NCI-H82 treated with DMSO at 0.1 percent for 48 hours (cell line): Measurements from ENCODE around the gene SEMA4D.
"Not testable (repeated sequence)": the region's sequence is repeated elsewhere in the genome, so short reads cannot be mapped to it uniquely, and the experiment has no call there.

Source experiments
- DNase-seq: peaks from one replicate; lab custom pipeline; 2025; ENCODE audit not compliant: unreplicated experiment; lab: John Stamatoyannopoulos, UW

Gene SEMA4D

DNA sequence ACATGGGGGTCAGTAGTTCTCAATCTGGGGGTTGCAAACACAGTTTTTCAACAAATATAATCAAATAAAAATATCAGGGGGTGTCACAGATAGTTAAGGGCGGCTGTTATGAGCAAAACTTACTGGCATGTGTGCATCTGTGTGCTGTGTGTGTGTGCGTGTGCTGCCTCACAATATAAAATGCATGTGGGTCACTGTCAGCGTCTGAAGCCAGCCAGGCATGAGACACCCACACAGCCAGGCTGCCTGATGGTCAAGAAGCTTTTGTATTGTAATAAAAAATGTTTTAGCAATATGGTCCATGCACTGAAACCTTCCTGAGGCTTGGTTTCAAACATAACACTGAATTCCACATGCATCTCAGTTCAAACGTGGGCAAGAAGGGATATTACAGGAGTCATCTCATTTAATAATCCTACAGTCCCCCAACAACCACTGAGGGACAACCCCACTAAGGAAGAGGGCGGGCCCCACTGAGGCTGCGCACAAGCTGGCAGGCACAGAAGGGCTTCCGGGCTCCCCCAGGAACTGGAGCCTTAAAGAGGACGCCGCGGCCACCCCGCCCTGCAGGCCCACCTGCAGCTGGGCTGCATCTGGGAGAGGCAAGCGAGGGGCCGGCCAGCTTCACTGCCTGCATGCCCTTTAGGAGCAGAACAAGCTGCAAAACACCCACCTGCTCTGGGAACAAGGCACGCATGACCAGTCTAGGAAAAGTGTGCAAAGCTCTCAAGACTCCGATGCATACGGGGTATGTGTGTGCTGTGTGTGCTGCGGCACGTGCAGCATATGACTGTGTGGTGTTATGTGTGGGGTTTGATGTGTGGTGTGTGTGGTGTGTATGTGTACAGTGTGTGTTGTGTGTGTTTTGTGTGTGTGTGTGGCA, 14.1 kb downstream of the SEMA4D start:
- DNase-seq, result no peak

DNA sequence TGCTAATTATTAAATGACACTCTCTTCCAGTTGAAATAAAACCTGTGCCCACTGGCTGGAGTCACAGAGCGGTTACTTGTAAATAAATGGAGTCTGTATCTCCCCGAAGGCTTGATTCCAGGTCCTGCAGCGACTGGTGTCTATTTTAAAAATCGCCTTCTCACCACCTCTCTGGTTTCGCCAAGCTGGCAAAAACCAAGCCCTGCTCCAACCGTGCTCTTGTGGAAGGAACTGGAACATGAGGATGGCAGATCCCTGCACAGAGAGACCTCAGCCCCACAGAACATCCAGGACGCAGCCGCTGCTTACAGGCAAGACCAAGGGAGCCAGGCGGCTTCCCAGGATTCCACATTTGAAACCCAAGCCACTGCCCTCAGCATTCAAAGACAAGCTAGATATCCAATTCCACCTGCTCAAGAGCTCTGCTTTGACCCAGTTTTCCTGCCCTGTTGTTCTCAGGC, 15.0 kb downstream of the SEMA4D start:
- no peak for DNase-seq

DNA sequence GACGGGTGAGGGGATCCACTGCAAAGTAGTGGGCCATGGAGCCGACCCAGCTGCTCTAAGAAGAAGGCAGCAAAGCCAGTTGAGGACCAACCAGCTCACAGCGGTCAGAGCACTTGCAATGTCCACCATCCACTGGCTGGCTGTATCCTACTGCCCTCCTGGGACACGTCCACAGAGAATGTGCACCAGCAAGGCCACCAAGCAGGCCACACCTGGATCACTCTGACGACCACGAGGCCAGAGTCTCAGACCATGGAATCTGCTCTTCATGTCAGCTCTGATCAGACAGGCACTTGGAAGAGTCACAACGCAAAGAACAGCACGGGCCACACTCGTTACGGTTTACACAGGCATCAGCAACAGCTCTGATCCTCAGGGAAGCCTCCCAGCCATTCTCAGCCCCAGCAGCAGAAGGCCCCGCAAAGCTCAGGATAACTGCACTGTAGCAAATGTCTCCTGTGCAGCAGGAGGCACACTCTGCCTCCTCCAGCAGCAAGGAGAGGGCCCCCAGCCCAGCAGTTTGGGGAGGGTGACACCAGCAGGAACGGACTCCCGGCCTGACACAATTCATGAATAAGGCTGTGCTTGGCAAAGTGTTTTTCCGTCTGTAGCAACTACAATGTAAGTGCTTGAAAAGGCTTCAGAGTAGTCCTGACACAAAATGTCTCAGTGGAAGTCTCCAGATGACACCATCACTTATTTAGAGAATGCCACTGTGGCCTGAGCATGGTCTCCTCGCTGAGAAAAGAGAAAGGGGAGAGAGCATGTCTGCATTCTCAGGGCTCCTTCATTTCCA, 15.7 kb downstream of the SEMA4D start:
- DNase-seq, result no peak

DNA sequence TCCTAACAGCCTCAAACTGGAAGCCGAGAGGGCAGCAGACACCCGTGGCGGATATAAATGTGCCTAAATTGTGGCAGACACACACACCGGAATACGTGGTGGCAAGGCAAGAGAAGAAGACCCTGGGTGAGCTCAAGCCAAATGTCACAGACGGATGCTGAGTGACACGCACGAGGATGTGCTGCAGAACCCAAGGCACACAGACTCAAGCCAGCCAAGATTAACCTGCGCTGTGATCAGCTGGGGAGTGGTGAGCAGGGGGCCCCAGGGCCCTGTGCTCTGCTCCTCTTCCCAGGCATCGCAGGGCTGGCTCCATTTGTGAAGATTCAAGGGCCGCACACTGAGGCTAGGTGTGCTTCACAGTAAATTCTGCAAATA, 16.4 kb downstream of the SEMA4D start:
- DNase-seq, result no peak

DNA sequence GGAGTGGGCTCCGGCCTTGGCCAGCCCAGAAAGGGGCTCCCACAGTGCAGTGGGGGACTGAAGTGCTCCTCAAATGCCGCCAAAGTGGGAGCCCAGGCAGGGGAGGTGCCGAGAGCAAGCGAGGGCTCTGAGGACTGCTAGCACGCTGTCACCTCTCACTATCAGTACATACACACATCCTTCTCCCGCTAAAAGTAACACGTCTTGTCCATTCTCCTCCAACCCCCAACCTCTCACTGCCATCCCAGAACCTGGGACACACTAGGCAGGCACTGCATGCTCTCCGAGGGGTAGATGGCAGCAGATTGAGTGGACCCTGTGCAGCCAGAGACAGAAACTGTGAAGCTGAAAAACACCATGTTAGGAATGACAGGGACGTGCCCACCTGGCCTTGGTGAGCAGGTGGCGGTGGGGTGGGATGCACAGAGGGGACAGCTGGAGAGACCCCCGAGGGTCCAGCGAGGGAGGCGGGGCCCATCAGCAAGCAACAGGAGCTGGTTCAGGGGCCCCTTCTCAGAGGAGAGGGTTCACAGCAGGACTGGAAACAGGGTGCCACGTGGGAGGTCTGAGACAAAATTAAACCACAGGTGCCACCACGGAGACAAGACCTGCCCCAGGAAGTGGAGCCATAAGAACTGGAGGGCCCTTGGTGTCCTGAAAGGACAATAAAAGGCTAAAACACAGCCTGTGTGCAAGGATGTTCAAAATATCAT, 16.9 kb downstream of the SEMA4D start:
- DNase-seq, result no peak

DNA sequence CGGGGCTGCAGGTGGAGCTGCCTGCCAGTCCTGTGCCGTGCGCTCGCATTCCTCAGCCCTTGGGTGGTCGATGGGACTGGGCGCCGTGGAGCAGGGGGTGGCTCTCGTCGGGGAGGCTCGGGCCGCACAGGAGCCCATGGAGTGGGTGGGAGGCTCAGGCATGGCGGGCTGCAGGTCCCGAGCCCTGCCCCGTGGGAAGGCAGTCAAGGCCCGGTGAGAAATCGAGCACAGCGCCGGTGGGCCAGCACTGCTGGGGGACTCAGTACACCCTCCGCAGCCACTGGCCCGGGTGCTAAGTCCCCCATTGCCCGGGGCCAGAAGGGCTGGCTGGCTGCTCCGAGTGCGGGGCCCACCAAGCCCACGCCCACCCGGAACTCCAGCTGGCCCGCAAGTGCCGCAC, 17.5 kb downstream of the SEMA4D start:
- DNase-seq, result not testable (repeated sequence)

DNA sequence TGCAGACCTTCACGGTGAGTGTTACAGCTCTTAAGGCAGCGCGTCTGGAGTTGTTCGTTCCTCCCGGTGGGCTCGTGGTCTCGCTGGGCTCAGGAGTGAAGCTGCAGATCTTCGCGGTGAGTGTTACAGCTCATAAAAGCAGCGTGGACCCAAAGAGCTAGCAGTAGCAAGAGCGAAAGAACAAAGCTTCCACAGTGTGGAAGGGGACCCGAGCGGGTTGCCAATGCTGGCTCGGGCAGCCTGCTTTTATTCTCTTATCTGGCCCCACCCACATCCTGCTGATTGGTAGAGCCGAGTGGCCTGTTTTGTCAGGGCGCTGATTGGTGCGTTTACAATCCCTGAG, 18.3 kb downstream of the SEMA4D start:
- DNase-seq, result not testable (repeated sequence)

DNA sequence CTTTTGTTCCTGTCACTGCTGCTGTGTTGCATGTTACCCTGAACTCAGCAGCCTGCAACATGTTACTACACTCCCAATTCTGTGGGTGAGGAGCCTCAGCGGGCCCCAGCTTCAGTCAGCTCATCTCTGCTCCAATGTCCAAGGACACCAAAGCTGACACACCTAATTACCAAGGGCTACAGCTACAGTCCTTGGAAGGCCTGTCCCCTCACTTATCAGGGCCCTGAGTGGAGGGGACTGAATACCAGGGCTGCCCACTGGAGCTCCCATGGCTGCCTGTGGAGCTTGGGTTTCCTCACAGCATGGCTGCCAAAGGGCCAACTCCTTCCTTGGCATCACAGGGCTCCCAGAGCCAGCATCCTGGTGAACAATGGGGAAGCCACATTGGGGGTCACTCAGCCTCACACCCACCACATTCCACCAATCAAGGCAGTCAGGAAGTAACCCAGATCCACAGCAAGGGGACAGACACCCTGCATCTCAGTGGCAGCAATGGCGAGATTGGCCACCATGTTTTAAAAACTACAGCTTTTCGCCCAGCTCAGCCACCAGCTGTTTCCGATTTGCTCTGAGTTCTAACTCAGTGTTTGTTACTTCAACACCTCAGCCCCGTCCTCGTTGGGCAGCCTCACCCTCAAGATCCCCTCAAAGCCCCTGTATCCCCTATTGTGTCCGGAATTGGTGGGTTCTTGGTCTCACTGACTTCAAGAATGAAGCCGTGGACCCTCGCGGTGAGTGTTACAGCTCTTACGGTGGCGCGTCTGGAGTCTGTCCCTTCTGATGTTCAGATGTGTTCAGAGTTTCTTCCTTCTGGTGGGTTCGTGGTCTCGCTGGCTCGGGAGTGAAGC, 18.9 kb downstream of the SEMA4D start:
- DNase-seq, result no peak

DNA sequence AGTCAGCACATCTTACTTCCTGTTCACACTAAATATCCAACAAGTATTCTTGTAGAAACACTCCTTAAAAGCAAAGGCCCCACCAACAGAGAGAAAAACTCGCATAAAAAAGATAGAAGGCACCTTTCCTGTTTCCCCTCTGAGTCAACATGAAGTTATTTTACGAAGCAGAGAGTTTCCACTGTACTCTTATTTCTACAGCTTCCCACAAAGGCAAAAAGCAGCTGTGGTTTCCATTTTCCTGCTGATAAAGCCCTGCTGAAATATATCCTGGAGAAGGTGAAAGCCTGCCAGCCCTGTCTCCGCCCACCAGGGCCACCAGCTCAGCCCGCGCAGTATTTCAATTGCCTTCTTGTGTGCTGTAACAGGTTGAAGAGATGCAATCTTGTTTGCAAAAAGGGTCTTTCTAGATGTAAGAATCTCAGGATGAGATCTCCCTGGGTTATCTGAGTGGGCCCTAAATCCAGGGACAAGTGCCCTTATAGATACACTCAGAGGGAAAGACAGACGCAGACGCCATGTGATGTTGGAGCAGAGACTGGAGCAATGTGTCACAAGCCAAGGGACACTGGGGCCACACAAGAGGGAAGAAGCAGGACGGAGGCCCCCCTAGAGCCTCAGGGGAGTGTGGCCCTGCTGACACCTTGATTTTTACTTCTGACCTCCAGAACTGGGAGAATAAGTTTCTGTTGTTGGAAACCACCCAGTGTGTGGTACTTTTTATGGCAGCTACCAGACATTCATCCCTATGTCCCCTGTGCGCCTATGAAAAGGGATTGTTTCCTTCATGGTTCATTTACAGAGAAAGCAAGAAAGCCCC, 19.9 kb downstream of the SEMA4D start:
- DNase-seq, result no peak

DNA sequence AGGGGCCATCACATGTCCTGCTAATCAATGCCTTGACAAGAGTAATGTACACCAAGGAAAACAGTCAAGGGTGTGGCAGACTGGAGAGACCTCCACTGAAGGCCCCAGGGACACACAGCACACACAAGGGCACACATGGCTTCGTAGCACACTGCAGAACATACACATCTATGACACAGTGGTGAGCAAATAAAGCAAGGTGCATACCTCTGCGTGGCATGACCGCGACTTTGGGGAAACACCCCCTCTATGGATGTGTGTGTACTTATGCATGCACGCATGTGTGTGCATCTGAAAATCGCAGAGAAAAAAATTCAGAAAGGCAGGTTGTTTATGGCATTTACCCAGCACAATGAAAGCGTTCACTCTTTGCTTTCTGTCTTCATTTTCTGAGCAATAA, 20.5 kb downstream of the SEMA4D start:
- no peak for DNase-seq

DNA sequence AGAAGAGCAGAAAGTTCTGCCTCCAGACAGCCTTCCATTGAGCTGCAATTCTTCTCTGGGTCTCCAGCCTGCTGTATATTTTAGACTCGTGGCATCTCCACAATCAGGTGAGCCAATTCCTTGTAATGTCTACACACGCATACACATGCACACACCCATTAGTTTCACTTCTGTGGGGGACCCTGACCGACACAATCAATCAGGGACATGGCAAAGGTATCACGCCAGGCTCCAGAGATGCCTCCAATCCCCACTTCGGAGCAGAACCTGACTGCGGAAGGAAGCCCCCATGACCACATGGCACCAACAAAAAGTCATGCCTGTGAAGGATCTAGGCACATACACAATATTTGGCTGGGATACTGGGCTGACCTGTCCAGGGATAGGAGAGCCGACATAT, 21.4 kb downstream of the SEMA4D start:
- DNase-seq, result no peak

DNA sequence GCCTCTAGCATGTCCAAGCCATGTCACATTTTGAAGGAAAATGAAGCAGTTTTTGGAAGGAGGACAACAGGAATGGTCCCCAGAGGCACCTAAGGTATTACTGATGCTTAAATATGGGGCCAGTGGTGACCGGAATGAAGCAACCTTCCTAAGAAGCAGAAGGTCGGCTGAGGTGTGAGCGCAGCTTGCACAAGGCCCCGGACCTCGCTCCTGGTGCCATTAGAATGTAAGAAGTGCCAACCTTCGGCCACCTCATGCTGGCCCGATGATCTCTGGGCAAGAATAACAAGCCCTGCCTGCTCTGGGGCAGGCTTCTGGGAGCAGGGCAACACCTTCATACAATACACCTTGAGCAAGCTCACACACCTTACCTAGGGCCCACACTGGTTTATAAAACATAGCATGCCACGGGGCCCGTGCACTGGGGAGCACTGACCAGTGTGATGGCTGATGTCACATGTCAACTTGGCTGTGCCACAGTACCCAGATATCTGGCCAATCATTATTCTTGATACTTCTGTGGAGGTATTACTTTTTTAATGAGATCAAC, 21.9 kb downstream of the SEMA4D start:
- no peak for DNase-seq

DNA sequence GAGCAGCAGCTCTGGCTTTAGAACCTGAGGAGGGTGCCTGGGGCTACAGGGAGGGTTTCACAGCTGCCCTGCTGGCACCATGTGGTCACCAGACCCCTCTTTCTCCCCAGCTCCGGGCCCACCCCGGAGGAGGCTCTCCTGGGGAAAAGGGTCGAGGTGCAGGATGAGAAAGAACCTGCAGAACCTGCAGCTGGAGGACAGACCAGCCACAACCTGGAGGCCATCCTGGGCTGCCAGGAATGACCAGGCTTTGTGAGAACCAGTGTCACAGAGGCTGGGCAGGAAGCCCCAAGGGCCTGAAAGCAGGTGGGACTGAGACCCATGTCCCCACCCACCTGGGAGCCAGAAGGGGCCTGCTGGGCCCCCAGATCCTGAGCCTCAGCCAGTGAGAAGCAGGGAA, 23.0 kb downstream of the SEMA4D start:
- DNase-seq, result no peak

DNA sequence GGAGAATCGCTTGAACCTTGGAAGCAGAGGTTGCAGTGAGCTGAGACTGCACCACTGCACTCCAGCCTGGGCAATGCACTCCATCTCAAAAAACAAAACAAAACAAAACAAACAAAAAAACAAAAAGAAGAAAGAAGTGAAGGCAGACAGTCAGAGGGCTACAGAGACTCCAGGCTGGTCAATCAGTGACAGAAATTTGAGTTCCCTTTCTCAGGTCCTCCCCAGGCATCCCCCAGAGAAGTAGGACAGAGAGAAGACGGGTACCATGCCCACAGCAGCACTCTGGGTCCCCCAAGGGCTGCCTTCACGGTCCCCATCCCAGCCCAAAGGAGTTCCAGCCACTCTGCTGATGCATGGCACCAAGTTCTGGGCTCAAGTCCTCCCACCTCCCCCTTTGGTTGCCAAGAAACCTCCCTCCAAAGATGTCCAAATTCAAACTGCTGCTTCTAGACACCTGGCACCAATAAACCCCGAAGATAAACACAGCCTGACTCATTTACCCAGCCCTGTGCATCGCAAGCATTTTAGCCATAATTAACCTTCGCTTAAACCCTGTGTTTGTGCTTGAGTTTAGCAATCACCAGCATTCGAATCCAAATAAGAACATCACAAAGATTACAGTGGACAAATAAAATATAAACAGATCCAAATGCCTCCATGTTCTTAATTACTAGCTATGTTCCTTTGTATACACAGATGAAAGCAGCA, 24.0 kb downstream of the SEMA4D start:
- no peak for DNase-seq

DNA sequence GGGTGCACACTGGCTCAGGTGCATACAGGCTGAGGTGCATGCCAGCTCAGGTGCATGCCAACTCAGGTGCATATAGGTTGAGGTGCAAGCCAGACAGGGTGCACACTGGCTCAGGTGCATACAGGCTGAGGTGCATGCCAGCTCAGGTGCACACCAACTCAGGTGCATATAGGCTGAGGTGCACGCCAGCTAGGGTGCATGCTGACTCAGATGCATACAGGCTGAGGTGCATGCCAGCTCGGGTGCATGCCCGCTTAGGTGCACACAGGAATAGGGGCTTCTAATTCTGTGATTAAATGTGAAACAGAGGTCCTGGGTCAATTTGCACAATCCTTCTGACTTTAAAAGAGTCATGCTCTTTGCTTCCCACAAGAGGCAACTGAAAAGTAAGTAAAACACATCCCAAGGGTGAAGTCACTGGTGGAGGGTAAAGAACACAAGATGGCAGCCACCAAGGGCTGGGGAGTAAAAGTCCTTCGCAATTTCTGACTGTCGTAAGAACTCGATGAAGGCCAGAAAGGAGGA, 26.1 kb downstream of the SEMA4D start:
- not testable (repeated sequence) for DNase-seq

DNA sequence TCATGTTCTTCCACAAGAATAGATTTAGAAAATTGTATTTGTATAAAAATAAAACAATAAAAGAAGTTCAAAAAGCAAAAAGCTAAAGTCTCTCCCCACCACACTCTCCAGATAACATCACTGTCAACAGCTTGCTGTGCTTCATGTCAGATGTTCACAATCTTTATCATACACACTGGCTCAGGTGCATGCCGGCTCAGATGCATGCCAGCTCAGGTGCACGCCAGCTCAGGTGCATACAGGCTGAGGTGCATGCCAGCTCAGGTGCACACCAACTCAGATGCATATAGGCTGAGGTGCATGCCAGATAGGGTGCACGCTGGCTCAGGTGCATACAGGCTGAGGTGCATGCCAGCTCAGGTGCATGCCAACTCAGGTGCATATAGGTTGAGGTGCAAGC, 26.5 kb downstream of the SEMA4D start:
- DNase-seq, result no peak

DNA sequence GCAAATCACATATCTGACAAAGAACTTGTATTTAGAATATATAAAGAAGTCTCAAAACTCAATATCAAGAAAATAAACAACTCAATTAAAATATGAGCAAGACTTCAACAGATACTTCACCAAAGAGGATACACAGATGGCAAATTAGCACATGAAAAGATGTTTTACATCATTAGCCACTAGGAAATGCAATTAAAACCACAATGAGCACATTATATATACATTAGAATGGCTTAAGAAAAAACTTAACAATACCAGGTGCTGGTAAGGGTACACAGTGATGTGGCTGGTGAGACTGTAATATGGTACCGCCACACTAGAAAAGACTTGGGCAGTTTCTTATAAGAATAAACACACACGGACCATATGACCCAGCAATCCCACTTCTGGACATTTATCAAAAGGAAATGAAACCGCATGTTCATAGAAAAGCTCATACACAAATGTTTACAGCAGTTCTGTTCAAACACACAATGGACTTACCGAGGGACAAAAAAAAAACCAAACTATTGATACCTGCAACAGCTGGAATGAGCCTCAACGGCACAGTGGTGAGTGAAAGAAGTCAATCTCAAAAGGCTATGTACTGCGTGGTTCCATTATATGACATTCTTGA, 27.6 kb downstream of the SEMA4D start:
- DNase-seq, result no peak

DNA sequence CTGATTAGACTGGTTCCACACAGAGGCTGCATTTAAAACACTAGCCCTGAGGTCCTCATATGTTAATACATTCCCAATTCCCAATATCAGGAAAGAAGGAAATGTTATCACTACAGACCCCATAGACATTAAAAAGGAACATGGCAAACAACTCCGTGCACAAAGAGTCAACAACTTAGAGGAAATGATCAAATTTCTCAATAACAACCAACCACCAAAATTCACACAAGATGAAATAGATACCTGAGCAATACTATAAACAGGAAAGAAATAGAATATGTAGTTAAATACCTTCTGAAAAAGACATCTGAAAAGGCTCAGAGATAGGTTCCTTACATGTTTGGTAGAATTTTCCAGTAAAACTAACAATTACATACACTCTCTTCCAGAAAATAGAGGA, 28.9 kb downstream of the SEMA4D start:
- DNase-seq, result no peak
